Activated CD8-positive, alpha-beta memory T cell treated with anti-CD3 and anti-CD28 coated beads, Interleukin-2, amount 50 U/mL, for 4 hours (primary cell): Measurements from ENCODE around the gene LAMB1.
"Not testable (repeated sequence)": the region's sequence is repeated elsewhere in the genome, so short reads cannot be mapped to it uniquely, and the experiment has no call there.

Experiments
- DNase-seq: peaks from one replicate; pipeline ENCODE4 v3.0.0-alpha.2; 2020

The LAMB1 gene

GRCh38 chr7:107940951-107941350, 62.0 kb downstream of the LAMB1 start:
- DNase-seq, result no peak

GRCh38 chr7:107939573-107940489, 63.1 kb downstream of the LAMB1 start:
- DNase-seq, result no peak

GRCh38 chr7:107938456-107939250, 64.3 kb downstream of the LAMB1 start:
- no peak for DNase-seq

- no peak for DNase-seq
Measured at GRCh38 chr7:107937531-107937930, 65.4 kb downstream of the LAMB1 start.

GRCh38 chr7:107936312-107936711, 66.6 kb downstream of the LAMB1 start:
- DNase-seq, result no peak

- DNase-seq, result no peak
Measured at GRCh38 chr7:107934991-107935770, 67.8 kb downstream of the LAMB1 start.

- no peak for DNase-seq
Measured at GRCh38 chr7:107933386-107934013, 69.5 kb downstream of the LAMB1 start.

GRCh38 chr7:107932805-107933204, 70.2 kb downstream of the LAMB1 start:
- DNase-seq, result no peak

- DNase-seq, result no peak
Measured at GRCh38 chr7:107931740-107932515, 71.0 kb downstream of the LAMB1 start.

- no peak for DNase-seq
Measured at GRCh38 chr7:107926481-107926880, 76.5 kb downstream of the LAMB1 start.

GRCh38 chr7:107924841-107925504, 78.0 kb downstream of the LAMB1 start:
- no peak for DNase-seq

- no peak for DNase-seq
Measured at GRCh38 chr7:107922886-107923285, 80.1 kb downstream of the LAMB1 start.

- not testable (repeated sequence) for DNase-seq
Measured at GRCh38 chr7:107921826-107922225, 81.1 kb downstream of the LAMB1 start.

GRCh38 chr7:107920048-107920772, 82.8 kb downstream of the LAMB1 start:
- no peak for DNase-seq

GRCh38 chr7:107918948-107919347, 84.0 kb downstream of the LAMB1 start:
- no peak for DNase-seq

GRCh38 chr7:107917763-107918651, 85.0 kb downstream of the LAMB1 start:
- no peak for DNase-seq

- DNase-seq, result no peak
Measured at GRCh38 chr7:107915541-107915940, 87.4 kb downstream of the LAMB1 start.

GRCh38 chr7:107914831-107915230, 88.1 kb downstream of the LAMB1 start:
- no peak for DNase-seq

- no peak for DNase-seq
Measured at GRCh38 chr7:107913851-107914250, 89.1 kb downstream of the LAMB1 start.
